NK-92 treated with Interleukin-12 subunit alpha and Interleukin-12 subunit beta, amount 100 ng/mL, for 24 hours (cell line): ENCODE measurements around the gene TRPM2.

ENCODE experiments used
- DNase-seq: peaks from one replicate; lab custom pipeline; 2025; lab: John Stamatoyannopoulos, UW

The TRPM2 gene

GRCh38 chr21:44429894-44430293, 76.5 kb downstream of the TRPM2 start:
- no peak for DNase-seq

DNA sequence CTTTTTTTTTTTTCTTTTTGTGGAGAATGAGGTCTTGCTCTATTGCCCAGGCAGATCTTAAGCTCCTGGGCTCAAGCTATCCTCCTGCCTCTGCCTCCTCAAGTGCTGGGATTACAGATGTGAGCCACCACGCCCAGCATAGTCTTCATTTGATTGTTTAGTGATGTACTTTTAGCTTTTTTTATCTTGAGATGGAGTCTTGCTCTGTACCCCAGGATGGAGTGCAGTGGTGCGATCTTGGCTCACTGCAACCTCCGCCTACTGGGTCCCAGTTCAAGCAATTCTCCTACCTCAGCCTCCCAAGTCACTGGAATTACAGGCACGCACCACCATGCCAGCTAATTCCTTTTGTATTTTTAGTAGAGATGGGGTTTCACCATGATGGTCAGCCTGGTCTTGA, 77.9 kb downstream of the TRPM2 start:
- DNase-seq: no peak

- no peak for DNase-seq
These were observed 79.7 kb downstream of the TRPM2 start for GRCh38 chr21:44432841-44433790.

DNA sequence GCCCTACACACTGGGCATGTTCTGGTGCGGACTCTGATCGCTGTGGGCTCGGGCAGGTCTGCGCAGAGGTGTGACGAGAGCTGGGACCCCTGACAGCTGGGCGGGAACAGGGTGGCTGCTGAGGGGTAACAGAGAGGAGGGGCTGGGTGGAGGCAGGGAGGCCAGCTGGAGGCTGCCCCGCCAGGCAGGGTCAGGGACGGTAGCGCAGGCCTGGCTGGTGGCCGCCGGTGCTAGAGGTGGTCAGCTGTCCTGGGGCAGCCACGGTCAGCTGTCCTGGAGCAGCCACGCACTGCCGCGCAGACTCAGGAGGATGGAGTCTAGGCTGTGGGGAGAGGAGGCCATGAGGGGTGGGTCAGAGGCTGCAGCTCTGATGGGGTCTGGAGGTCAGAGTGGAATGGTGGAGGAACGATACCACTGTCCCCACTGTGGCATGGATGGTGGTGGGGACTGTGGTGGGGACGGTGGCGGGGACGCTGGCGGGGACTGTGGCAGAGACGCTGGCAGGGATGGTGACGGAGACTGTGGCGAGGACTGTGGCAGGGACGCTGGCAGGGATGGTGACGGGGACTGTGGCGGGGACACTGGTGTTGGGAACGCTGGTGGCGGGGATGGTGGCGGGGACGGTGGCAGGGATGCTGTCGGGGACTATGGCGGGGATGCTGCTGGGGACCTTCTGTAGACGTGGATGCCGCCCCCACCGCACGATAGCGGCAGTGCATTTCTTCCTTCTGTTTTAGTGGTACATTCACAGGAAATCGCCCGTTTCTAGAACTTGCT, 80.6 kb downstream of the TRPM2 start:
- DNase-seq: no peak

DNA sequence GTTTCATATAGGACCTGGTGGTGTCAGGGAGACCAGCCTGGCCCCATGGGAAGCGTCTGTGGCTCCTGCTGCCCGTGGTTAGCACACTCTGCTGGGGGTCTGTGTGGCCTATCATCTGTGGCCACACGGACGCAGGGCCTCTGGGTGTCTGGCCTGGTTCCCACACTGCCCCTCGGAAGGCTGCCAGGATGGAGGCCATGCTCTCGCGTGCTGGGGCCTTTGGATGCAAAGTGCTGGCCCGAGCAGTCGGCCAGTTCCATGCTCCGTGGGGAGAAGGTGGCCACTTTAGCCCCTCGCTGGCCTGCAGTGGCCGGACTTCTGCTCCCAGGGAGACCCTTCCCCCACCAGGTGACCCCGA, 81.1 kb downstream of the TRPM2 start:
- DNase-seq: no peak

DNA sequence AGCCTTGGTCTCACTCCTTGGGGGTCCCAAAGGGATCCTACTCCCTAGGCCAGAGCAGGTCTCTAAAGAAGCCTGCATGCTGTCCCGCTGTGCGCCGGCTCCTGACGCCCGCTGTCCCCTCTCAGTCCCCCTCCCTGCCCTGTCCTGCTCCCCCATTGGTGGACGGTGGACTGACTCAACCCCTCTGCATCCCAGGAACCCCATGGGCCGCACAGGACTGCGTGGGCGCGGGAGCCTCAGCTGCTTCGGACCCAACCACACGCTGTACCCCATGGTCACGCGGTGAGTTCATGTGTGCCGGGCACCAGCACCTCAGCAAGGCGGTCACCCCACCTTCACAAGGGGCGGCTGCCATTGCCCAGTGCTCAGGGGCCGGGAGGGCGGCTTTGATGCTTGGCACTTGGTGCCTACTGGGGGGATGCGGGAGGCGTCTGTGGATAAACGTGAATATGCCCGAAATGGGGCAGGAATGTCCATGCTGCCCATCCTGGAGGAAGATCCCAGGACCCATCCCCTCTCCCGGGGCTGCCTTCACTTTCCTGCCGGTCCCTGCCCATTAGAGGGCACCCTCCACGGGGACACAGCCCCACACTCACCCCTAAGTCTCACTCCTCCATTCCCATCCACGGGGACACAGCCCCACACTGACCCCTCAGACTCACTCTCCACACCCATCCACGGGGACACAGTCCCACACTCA, 81.7 kb downstream of the TRPM2 start:
- DNase-seq: no peak

DNA sequence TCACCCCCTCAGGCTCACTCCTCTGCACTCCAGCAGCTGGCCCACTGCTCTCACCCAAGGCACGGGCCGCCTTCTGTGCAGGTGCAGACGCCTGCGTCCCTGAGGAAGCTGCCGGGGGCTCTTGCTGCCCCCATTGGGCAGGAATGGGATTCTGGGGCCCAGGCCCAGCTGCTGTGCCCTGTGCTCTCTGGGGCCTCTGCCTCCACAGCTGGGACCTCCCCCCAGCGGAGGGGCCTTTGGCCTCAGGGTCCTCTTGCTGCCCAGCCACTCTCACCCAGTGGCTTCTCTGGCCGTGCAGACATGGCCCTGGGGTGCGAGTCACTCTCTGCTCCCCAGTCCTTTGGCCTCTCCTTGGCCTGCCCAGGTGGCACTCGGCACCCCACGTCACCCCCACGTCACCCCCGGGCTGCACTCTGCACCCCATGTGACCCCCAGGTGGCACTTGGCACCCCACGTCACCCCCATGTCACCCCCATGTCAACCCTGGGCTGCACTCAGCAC, 82.7 kb downstream of the TRPM2 start:
- DNase-seq: no peak

DNA sequence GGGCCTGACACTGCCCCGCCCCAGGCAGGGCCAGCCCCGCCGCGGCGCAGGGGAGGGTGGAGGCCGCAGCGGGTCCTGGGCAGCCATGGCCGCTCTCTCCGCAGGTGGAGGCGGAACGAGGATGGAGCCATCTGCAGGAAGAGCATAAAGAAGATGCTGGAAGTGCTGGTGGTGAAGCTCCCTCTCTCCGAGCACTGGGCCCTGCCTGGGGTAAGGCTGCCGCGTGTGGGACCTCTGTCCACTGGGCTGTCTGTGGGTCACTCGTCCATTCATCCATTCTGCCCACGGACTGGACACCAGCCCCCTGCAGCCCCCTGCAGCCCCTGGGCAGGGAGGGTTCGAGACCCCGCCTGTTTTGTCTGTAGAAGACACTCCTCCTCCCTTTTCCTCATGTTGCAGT, 83.5 kb downstream of the TRPM2 start:
- DNase-seq: no peak

DNA sequence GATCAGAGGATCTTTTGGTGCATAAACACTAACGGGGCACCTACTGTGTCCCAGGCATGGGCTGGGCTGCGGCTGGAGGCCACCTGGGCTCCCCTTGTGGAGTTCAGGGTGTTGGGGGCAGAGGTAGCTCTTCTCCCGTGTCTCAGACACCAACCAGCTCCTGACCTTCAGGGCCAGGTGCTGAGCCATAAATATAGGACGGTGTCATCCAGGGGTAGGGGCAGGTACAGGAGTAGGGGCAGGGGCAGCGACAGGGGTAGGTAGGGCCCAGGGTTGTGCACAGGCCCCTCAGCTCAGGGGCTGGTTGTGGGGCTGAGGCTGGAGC, 83.9 kb downstream of the TRPM2 start:
- no peak for DNase-seq

DNA sequence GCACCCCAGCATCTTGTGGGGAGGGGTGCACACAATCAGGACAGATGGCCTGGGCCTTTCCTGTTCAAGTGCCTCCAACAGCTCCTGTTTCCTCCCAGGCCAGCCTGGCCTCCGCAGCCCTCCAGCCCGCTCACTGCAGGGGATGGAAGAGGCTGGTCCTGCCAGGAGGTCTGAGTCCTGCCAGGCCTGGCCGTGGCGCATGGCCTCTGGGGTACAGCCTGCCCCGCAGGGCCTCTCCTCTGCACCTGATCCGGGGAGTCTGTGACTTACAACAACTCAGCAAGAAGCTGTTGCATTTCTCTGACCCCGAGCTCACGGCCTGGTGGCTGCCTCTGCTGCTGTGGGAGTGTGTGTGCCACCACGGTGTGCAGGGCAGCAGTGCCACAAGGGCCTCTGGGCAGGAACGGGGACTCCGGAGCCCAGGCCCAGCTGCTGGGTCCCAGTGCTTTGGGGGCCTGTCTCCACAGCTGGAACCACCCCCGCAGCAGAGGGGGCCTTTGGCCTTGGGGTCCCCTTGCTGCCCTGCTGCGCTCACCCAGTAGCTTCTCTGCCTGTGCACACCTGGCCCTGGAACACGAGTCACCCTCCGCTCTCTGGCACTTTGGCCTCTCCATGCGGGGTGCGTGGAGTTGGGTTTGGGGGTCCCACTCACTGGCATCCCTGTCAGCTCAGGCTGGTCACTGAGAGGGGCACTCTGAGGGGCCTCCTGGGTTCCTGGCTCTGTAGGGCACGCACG, 84.4 kb downstream of the TRPM2 start:
- DNase-seq: no peak

GRCh38 chr21:44438531-44439210, 85.2 kb downstream of the TRPM2 start:
- DNase-seq: no peak

DNA sequence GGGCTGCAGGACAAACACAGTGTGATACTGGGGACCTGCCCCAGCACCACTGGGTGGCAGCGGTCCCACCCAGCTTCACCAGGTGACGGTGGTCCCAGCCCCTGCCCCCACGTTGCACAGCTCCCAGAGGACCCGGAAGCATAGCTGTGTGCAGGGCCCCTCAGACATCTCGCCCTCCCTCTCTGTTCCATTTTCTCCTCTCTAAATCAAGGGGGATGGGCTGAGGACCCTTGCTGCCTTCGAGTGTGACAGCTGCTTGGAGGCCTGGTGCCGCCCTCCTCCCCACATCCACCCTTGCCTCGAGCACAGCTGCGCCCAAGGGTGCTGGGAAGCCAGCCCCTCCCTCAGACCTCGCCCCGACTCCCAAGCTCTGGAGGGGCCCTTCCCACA, 85.8 kb downstream of the TRPM2 start:
- DNase-seq: no peak

DNA sequence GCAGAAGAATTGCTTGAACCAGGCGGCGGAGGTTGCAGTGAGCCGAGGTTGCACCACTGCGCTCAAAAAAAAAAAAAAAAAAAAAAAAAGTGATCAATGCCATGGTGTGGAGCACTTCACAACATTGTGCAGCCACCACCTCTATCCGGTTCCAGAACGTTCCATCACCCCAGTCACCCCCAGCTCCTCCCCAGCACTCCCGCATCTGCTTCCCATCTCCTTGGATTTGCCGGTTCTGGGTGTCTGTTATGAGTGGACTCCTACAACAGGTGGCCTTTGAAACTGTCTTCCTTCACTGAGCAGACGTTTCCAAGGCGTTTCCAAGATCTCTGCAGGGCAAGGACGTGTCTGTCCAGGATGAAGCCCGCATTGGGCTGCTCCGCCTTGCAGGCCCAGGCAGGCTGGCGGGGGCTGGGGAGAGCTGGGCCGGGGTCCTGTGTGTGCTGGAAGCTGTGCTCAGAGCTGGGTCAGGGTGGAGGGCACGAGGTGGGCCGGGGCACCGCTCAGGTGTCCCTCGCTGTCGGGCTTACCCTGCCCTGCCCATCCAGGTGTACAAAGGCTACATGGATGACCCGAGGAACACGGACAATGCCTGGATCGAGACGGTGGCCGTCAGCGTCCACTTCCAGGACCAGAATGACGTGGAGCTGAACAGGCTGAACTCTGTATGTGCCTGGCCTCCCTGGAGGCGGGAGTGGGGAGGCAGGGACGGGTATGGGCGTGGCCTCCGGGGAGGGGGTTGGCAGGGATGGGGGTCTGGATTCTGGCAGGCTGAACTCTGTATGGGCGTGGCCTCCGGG, 87.0 kb downstream of the TRPM2 start:
- DNase-seq: no peak

- no peak for DNase-seq
These were observed 87.6 kb downstream of the TRPM2 start for GRCh38 chr21:44441041-44441400.

GRCh38 chr21:44441581-44442265, 88.3 kb downstream of the TRPM2 start:
- no peak for DNase-seq

DNA sequence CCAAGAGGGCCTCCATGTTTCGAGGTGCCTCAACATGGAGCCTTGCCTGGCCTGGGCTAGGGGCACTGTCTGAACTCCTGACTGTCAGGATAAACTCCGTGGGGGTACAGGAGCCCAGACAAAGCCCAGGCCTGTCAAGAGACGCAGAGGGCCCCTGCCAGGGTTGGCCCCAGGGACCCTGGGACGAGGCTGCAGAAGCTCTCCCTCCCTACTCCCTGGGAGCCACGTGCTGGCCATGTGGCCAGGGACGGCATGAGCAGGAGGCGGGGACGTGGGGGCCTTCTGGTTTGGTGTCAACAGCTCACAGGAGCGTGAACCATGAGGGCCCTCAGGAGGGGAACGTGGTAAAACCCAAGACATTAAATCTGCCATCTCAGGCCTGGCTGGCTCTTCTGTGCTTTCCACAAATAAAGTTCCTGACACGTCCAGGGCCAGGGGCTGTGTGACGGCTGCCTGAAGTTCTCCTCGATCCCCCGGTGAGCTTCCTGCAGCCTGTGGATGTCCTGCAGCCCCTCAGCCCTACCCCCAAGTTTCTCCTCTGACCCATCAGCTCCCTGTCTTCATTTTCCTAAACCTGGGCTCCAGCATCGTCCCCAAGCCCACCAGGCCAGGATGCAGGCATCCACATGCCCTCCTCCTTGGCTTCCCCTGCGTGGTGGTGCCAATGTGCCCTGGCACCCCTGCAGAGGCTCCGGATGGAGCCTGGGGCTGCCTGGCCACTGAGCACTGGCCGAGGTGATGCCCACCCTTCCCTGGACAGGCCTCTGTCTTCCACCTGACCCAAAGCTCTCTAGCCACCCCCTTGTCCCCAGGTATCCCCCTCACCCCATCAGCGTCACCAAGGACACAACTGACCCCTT, 89.1 kb downstream of the TRPM2 start:
- no peak for DNase-seq

GRCh38 chr21:44443291-44443890, 90.0 kb downstream of the TRPM2 start:
- DNase-seq: no peak

- DNase-seq: no peak
These were observed 90.5 kb downstream of the TRPM2 start for GRCh38 chr21:44443891-44444285.
